HepG2 (cell line): Measurements from ENCODE around the gene HAND1. TPM values are rescaled to one million over a fixed set of nuclear protein-coding genes. Genes with fewer than 3 reads are reported as not detected.

Experiments
- ATAC-seq: fragments of 200-7000 bp; cut with Tn5 transposase; 3 replicates; pipeline ENCODE4 v1.9.1; 2020; ENCODE audit warnings: mild to moderate bottlenecking, moderate library complexity
- BruUV-seq: library from RNA; stranded (reverse); fragments of 400-500 nt; replicated peaks from 2 replicates; lab custom pipeline; 2021; lab: Mats Ljungman, UMichigan
- CTCF ChIA-PET: fragments of 300-600 bp; formaldehyde crosslinking; extraction: SDS; loops from one replicate; lab custom pipeline; 2021; ENCODE audit warnings: low total read pairs, inconsistent platforms, low intra/inter-chr PET ratio; lab: Yijun Ruan, JAX
- POLR2A ChIA-PET: fragments of 350-600 bp; sonication (Branson Sonifier 250); formaldehyde crosslinking; loops from one replicate; lab custom pipeline; 2020; ENCODE audit warnings: antibody characterized with exemption, inconsistent platforms; lab: Yijun Ruan, JAX
- DNase-seq: peaks from one replicate; pipeline ENCODE4 v3.0.0-alpha.2; 2015; ENCODE audit warnings: low spot score
- FAIRE-seq: peaks from 3 replicates; lab custom pipeline; 2011; peaks lifted over from hg19 to GRCh38; lab: Jason Lieb, UNC
- H2AFZ ChIP-seq: one replicate; pipeline ENCODE4 v1.6.1; 2011; ENCODE audit warnings: low read length, inconsistent platforms
- H3K27ac ChIP-seq: fragments of 300-600 bp; 3 replicates; pipeline ENCODE4 v1.8.0; 2011; ENCODE audit warnings: mixed run types, mild to moderate bottlenecking, mixed read lengths, low read length, inconsistent platforms; ENCODE audit not compliant: insufficient read depth; ENCODE audit errors: extremely low read length
- H3K27me3 ChIP-seq, 2 experiments: fragments of 200-600 bp in 1 of 2; 2 replicates in 1 of 2; 3 replicates in 1 of 2; pipeline versions ENCODE4 v1.6.0 to v1.8.0; 2011; ENCODE audit warnings: low read length in 2 of 2, mild to moderate bottlenecking in 2 of 2, moderate library complexity in 2 of 2, inconsistent platforms in 1 of 2; ENCODE audit not compliant: insufficient read depth in 2 of 2, control insufficient read depth in 1 of 2
- H3K36me3 ChIP-seq, 2 experiments: fragments of 200-600 bp in 1 of 2; replicated peaks in 1 of 2; 2 replicates in 1 of 2; 3 replicates in 1 of 2; pipeline versions ENCODE4 v1.5.1 to v1.8.0; 2011; ENCODE audit warnings: low read length in 2 of 2, inconsistent platforms in 1 of 2; ENCODE audit not compliant: insufficient read depth in 2 of 2, control insufficient read depth in 1 of 2
- H3K4me1 ChIP-seq: 2 replicates; pipeline ENCODE4 v1.5.1; 2012; ENCODE audit warnings: low read length, inconsistent platforms; ENCODE audit not compliant: insufficient read depth
- H3K4me2 ChIP-seq: 2 replicates; pipeline ENCODE4 v1.6.0; 2011; ENCODE audit warnings: low read depth, low read length, inconsistent platforms
- H3K4me3 ChIP-seq, 3 experiments: fragments of 200-600 bp in 1 of 3; sonication (generic), shearing (Covaris generic) in 1 of 3; replicated peaks in 1 of 3; 2 replicates each; pipeline ENCODE4 v1.5.1; 2011 to 2016; ENCODE audit warnings: low read length in 3 of 3, inconsistent platforms in 2 of 3, low read depth in 2 of 3, mild to moderate bottlenecking in 2 of 3, control low read depth in 1 of 3, mixed read lengths in 1 of 3; ENCODE audit not compliant: insufficient read depth in 1 of 3
- H3K79me2 ChIP-seq: one replicate; pipeline ENCODE4 v1.6.1; 2011; ENCODE audit warnings: low read length, inconsistent platforms; ENCODE audit not compliant: insufficient read depth
- H3K9ac ChIP-seq: 2 replicates; pipeline ENCODE4 v1.6.0; 2011; ENCODE audit warnings: mild to moderate bottlenecking, low read depth, low read length, inconsistent platforms; ENCODE audit not compliant: insufficient read depth
- H3K9me3 ChIP-seq: 2 replicates; pipeline ENCODE4 v1.5.1; 2012; ENCODE audit warnings: mild to moderate bottlenecking, low read length
- H4K20me1 ChIP-seq: 2 replicates; pipeline ENCODE4 v1.6.0; 2011; ENCODE audit warnings: inconsistent platforms, mild to moderate bottlenecking, low read length, moderate library complexity; ENCODE audit not compliant: insufficient read depth
- FOXP1 ChIP-seq, 2 experiments: fragments of 450-650 bp in 1 of 2; IDR thresholded peaks; 2 replicates each; pipeline ENCODE4 v1.6.1; 2017 to 2018; ENCODE audit warnings: antibody characterized with exemption in 1 of 2
- HNRNPK ChIP-seq: fragments of 200-400 bp; formaldehyde crosslinking; IDR thresholded peaks from 2 replicates; pipeline ENCODE4 v1.6.1; 2018; ENCODE audit warnings: low read length, low read depth, moderate library complexity, mild to moderate bottlenecking; ENCODE audit not compliant: poor library complexity, severe bottlenecking
- KDM3A ChIP-seq: IDR thresholded peaks from 2 replicates; pipeline ENCODE4 v1.6.1; 2018; ENCODE audit warnings: low read depth, missing compliant biosample characterization
- NFIB ChIP-seq: sonication (generic); formaldehyde crosslinking; IDR thresholded peaks from 2 replicates; pipeline ENCODE4 v1.9.0; 2021; ENCODE audit warnings: missing genetic modification reagents, mild to moderate bottlenecking, borderline replicate concordance
- NFKB2 ChIP-seq: sonication (generic); formaldehyde crosslinking; IDR thresholded peaks from 2 replicates; pipeline ENCODE4 v1.4.0; 2020; ENCODE audit warnings: missing genetic modification reagents, borderline replicate concordance
- NR3C1 ChIP-seq: sonication (generic); formaldehyde crosslinking; IDR thresholded peaks from 2 replicates; pipeline ENCODE4 v1.4.0; 2020; ENCODE audit warnings: missing genetic modification reagents
- SIX1 ChIP-seq: sonication (generic); formaldehyde crosslinking; IDR thresholded peaks from 2 replicates; pipeline ENCODE4 v1.4.0; 2020; ENCODE audit warnings: missing genetic modification reagents, borderline replicate concordance
- SRF ChIP-seq: IDR thresholded peaks from 2 replicates; pipeline ENCODE4 v1.6.1; 2011; ENCODE audit warnings: mild to moderate bottlenecking, low read depth, low read length, moderate library complexity
- TGIF2 ChIP-seq: IDR thresholded peaks from 2 replicates; pipeline ENCODE4 v1.6.1; 2016; ENCODE audit warnings: control low read depth, missing compliant biosample characterization
- ZFYVE20 ChIP-seq: sonication (generic); formaldehyde crosslinking; IDR thresholded peaks from 2 replicates; pipeline ENCODE4 v1.8.0; 2023; ENCODE audit warnings: low read depth, mild to moderate bottlenecking, moderate library complexity, missing genetic modification reagents, borderline replicate concordance
- ZNF121 ChIP-seq: sonication (generic); formaldehyde crosslinking; IDR thresholded peaks from 2 replicates; pipeline ENCODE4 v1.5.0; 2020; ENCODE audit warnings: mild to moderate bottlenecking, missing genetic modification reagents
- ZNF317 ChIP-seq: sonication (generic); formaldehyde crosslinking; IDR thresholded peaks from 2 replicates; pipeline ENCODE4 v1.5.0; 2020; ENCODE audit warnings: mild to moderate bottlenecking, missing genetic modification reagents
- ZNF614 ChIP-seq: IDR thresholded peaks from 2 replicates; pipeline ENCODE4 v1.6.1; 2018; ENCODE audit warnings: missing biosample characterization, missing genetic modification reagents, inconsistent platforms, borderline replicate concordance
- ZSCAN31 ChIP-seq: sonication (generic); formaldehyde crosslinking; IDR thresholded peaks from 2 replicates; pipeline ENCODE4 v1.5.0; 2020; ENCODE audit warnings: low read depth, mild to moderate bottlenecking, missing genetic modification reagents
- WGBS: methylation state at CpG from one replicate; pipeline ENCODE4 v1.1.6; 2017; ENCODE audit warnings: low lambda C conversion rate; 5-methylcytosine and 5-hydroxymethylcytosine counted together
- in situ Hi-C: cut with HindIII; loops from 2 replicates; pipeline ENCODE4 v1.10.0; 2017; ENCODE audit warnings: low pct_unique_long_range_greater_than_20kb; ENCODE audit not compliant: extremely low pct_ligation_motif_present
- intact Hi-C: fragments of 100-400 bp; cut with micrococcal nuclease; formaldehyde crosslinking; loops from one replicate; pipeline ENCODE4 v1.10.0; 2022; ENCODE audit not compliant: unreplicated experiment
- polyA plus RNA-seq, 8 experiments: library from polyadenylated mRNA; depleted of rRNA in 3 of 8; stranded (reverse) in 7 of 8; unstranded in 1 of 8; fragments of >200 nt; fragmentation: Illumina TruSeq in 4 of 8; extraction: Trizol in 4 of 8; gene quantifications; 2 replicates each; pipeline versions ENCODE4 v1.2.1 to v1.2.3, GENCODE V29; 2011 to 2016; ENCODE audit warnings: low read depth in 4 of 8, missing spikeins in 1 of 8, mixed read lengths in 1 of 8; ENCODE audit not compliant: insufficient read depth in 1 of 8
- total RNA-seq, 5 experiments: library from RNA; depleted of rRNA; stranded (reverse); fragments of >200 nt; fragmentation: Illumina TruSeq; extraction: Trizol; gene quantifications; 2 replicates each; pipeline ENCODE4 v1.2.3, GENCODE V29; 2016; ENCODE audit warnings: low read depth in 1 of 5
- TF ChIP-seq, protein P1 (sequence below): sonication (generic); formaldehyde crosslinking; IDR thresholded peaks from 2 replicates; pipeline ENCODE4 v1.5.1; 2020; ENCODE audit warnings: missing genetic modification reagents, mild to moderate bottlenecking, borderline replicate concordance
- TF ChIP-seq, protein P2 (sequence below): IDR thresholded peaks from 2 replicates; pipeline ENCODE4 v1.6.1; 2016; ENCODE audit warnings: missing compliant biosample characterization, missing genetic modification reagents, borderline replicate concordance

The HAND1 gene
- total and polyA plus RNA-seq, 2 of the 13 experiments (the other 11 are each of a cell fraction or from before 2014, with no cell fraction given), result not detected

DNA sequence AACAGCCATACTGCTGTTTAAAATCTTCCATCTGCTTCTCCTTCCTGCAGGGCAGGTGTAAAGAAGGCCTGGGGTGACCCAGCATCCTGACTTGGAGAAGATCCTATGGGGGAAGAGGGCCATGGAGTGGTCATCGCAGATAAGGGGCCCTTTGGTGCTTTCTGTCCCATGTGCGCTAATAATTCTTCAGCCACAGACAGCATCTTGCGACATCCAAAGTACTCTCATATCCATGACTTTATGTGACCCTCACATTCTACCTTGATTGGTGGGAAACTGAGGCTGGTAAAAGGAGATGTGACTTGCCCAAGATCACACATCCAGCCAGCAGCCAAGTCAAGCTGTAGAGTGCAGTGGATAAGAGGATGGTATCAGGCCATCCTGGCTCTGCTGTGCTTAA lies 44.3 kb upstream of the HAND1 start:
- Histone ChIP-seq H3K9me3 (no peaks in the 10 kb centered on the region), H3K4me2 (no peak overlapping the region), H2AFZ (no peak overlapping the region), H4K20me1 (no peaks in the 10 kb centered on the region), H3K4me1 (no peaks in the 10 kb centered on the region), H3K79me2 (no peaks in the 10 kb centered on the region), H3K27me3 (peaks cover 0 to 10% of the 10 kb centered on the region in 2 experiments; a peak in 2 of 5 replicates), H3K9ac (no peak overlapping the region), H3K36me3 (no peaks in the 10 kb centered on the region), H3K4me3 (no peak overlapping the region), H3K27ac (no peak overlapping the region)
- CTCF ChIA-PET, result no interaction called here
- POLR2A ChIA-PET, result no interaction called here
- DNase-seq (no peak), ATAC-seq (no peak), FAIRE-seq (no peak)
- WGBS, result 78% methylated on average over 3 of the region's 3 CpGs
- intact Hi-C loops, result no loop called here
- in situ Hi-C loops, result loop anchor here (5.0 kb wide), 1 partner anchor 85 kb away; no protein-coding TSS in a partner anchor
- BruUV-seq, result no TSS peak
- TF ChIP-seq ZFYVE20 (no peak), HNRNPK (no peak), NFKB2 (CRISPR knock-in tag) (no peak), SRF (no peak), FOXP1 (IDR thresholded peaks at IDR 0.05) (no peak), FOXP1 (CRISPR knock-in tag; IDR thresholded peaks at IDR 0.05) (no peak), ZNF121 (no peak), ZNF614 (CRISPR knock-in tag) (no peak), ZNF317 (no peak), TGIF2 (no peak), ZSCAN31 (CRISPR knock-in tag) (no peak), NR3C1 (CRISPR knock-in tag) (no peak), SIX1 (CRISPR knock-in tag) (no peak), KDM3A (CRISPR knock-in tag) (no peak), NFIB (CRISPR knock-in tag) (no peak)
- TF ChIP-seq, protein P1, sequence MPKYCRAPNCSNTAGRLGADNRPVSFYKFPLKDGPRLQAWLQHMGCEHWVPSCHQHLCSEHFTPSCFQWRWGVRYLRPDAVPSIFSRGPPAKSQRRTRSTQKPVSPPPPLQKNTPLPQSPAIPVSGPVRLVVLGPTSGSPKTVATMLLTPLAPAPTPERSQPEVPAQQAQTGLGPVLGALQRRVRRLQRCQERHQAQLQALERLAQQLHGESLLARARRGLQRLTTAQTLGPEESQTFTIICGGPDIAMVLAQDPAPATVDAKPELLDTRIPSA, result no peak
- TF ChIP-seq, protein P2, sequence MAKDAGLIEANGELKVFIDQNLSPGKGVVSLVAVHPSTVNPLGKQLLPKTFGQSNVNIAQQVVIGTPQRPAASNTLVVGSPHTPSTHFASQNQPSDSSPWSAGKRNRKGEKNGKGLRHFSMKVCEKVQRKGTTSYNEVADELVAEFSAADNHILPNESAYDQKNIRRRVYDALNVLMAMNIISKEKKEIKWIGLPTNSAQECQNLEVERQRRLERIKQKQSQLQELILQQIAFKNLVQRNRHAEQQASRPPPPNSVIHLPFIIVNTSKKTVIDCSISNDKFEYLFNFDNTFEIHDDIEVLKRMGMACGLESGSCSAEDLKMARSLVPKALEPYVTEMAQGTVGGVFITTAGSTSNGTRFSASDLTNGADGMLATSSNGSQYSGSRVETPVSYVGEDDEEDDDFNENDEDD (CRISPR knock-in tag), result no peak
